Thoracic aorta (tissue), 2 donors: ENCODE measurements around the gene CALHM6. TPM values are rescaled to one million over a fixed set of nuclear protein-coding genes. Genes with fewer than 3 reads are reported as not detected.

Source experiments
- ATAC-seq: fragments of 150-250 bp; one replicate; pipeline ENCODE4 v1.8.0; 2017; ENCODE audit warnings: low read depth; ENCODE audit not compliant: insufficient number of reproducible peaks, low FRiP score
- DNase-seq: peaks from one replicate; pipeline ENCODE4 v3.0.0-alpha.2; 2020; ENCODE audit warnings: low spot score
- H3K27ac ChIP-seq, 2 donors: fragments of 200-600 bp; sonication (generic); 1 replicate in 1 of 2; 2 replicates in 1 of 2; pipeline ENCODE4 v1.5.1; 2016; ENCODE audit warnings: mild to moderate bottlenecking in 2 of 2, moderate library complexity in 2 of 2
- H3K27me3 ChIP-seq: fragments of 200-600 bp; sonication (generic); replicated peaks from 2 replicates; pipeline ENCODE4 v1.6.0; 2016; ENCODE audit warnings: mild to moderate bottlenecking; ENCODE audit not compliant: insufficient read depth
- H3K36me3 ChIP-seq: fragments of 200-600 bp; sonication (generic); one replicate; pipeline ENCODE4 v1.5.1; 2016
- H3K4me1 ChIP-seq, 2 donors: fragments of 200-600 bp; sonication (generic); 1 replicate in 1 of 2; 2 replicates in 1 of 2; pipeline versions ENCODE4 v1.5.1 to v1.6.0; 2016; ENCODE audit warnings: low read depth in 2 of 2, mild to moderate bottlenecking in 1 of 2; ENCODE audit not compliant: control insufficient read depth in 1 of 2
- H3K4me3 ChIP-seq: fragments of 200-600 bp; sonication (generic); 2 replicates; pipeline ENCODE4 v1.5.1; 2016; ENCODE audit warnings: mild to moderate bottlenecking
- H3K9me3 ChIP-seq: fragments of 200-600 bp; sonication (generic); 2 replicates; pipeline ENCODE4 v1.5.1; 2016
- total RNA-seq, 2 donors: library from RNA; depleted of rRNA; stranded (reverse); fragments of >200 nt; gene quantifications; one replicate each; pipeline versions ENCODE4 v1.1.0 to v1.2.3, GENCODE V29; 2016
- TF ChIP-seq, protein P1 (sequence below): fragments of 200-600 bp; sonication (generic); IDR thresholded peaks from one replicate; pipeline ENCODE4 v1.5.1; 2019; ENCODE audit warnings: antibody characterized with exemption

CALHM6 gene
- total RNA-seq, 2 donors from 2014 or later: 3.9 to 15.0 TPM

DNA sequence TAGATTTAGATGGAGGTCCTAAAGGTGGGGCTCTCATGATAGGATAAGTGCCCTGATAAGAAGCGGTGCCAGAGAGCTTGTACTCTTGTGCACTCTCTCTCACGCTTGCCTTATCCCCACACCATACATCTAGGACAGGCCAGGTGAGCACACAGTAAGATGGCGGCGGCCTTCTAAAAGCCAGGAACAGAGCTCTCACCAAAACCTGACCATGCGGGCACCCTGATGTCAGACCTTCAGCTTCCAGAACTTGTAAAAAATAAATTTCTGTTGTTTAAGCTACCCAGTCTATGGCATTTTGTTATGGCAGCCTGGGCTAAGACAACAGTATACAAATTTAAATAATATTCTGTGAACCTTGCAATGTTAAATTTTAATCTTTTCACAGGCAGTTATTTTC, 40.8 kb upstream of the CALHM6 start:
- no peak for DNase-seq
- TF ChIP-seq, protein P1, sequence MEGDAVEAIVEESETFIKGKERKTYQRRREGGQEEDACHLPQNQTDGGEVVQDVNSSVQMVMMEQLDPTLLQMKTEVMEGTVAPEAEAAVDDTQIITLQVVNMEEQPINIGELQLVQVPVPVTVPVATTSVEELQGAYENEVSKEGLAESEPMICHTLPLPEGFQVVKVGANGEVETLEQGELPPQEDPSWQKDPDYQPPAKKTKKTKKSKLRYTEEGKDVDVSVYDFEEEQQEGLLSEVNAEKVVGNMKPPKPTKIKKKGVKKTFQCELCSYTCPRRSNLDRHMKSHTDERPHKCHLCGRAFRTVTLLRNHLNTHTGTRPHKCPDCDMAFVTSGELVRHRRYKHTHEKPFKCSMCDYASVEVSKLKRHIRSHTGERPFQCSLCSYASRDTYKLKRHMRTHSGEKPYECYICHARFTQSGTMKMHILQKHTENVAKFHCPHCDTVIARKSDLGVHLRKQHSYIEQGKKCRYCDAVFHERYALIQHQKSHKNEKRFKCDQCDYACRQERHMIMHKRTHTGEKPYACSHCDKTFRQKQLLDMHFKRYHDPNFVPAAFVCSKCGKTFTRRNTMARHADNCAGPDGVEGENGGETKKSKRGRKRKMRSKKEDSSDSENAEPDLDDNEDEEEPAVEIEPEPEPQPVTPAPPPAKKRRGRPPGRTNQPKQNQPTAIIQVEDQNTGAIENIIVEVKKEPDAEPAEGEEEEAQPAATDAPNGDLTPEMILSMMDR: no peak
- no peak for ATAC-seq
- H3K27me3 ChIP-seq: no peaks in the 10 kb centered on the region
- H3K9me3 ChIP-seq: no peaks in the 10 kb centered on the region
- no peak overlapping the region for H3K27ac ChIP-seq
- peaks cover 4 to 17% of the 10 kb centered on the region in 2 donors for H3K4me1 ChIP-seq
- no peak overlapping the region for H3K4me3 ChIP-seq
- H3K36me3 ChIP-seq: no peaks in the 10 kb centered on the region

DNA sequence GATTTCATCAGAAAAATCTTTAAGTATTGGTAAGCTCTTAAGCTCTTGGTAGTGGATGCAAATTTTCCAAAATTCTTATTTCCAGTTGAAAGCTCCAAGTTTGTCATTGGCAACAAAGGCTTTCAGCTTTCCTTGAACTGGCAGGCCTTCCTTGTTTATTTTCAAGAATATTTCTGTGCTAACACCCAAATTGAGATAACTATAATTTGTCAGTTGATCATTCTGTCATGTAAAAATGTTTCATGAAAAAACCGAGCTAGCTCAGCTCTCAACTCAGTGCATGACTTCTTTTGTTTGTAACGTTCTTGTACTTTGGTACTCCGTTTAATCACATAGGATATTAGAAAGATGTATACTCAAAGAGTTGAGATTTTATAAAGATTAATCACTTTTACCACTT, 38.9 kb upstream of the CALHM6 start:
- peaks cover 4 to 17% of the 10 kb centered on the region in 2 donors for H3K4me1 ChIP-seq
- TF ChIP-seq, protein P1: no peak
- H3K27ac ChIP-seq: no peak overlapping the region
- ATAC-seq (no peak), DNase-seq (no peak)
- no peak overlapping the region for H3K4me3 ChIP-seq
- H3K36me3 ChIP-seq: peaks cover 1% of the 10 kb centered on the region
- H3K9me3 ChIP-seq: no peaks in the 10 kb centered on the region
- H3K27me3 ChIP-seq: no peaks in the 10 kb centered on the region

DNA sequence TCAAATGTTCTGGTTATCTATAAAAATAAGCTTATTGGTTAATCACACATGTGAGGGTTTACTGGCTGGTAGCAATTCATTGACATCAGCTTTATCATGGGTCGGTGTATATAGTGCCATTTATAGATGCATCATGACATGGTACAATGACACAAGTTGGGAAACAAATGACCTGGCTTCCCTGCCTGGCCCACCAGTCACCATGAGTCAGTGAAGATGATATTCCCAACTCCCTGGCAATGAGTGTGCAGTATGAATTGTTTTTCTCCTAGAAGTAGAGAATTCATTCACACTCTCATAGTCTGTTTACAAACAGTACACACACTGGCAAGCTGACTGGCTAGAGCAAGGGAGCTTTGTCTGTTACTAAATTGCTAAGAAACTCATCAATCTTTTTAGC, 37.2 kb upstream of the CALHM6 start:
- ATAC-seq: no peak

DNA sequence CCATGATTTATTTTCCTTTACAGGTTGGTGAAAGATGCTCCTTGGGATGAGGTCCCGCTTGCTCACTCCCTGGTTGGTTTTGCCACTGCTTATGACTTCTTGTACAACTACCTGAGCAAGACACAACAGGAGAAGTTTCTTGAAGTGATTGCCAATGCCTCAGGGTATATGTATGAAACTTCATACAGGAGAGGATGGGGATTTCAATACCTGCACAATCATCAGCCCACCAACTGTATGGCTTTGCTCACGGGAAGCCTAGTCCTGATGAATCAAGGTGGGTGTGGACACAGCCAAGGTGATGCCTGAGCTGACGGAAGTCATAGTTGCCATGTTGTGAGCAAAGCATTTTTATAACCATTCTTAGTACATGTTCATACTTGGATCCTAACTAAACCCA, 34.6 kb upstream of the CALHM6 start:
- H3K36me3 ChIP-seq: peaks cover 9% of the 10 kb centered on the region
- TF ChIP-seq, protein P1: no peak
- ATAC-seq: no peak
- no peak for DNase-seq
- H3K27me3 ChIP-seq: no peaks in the 10 kb centered on the region
- H3K27ac ChIP-seq: no peak overlapping the region
- no peaks in the 10 kb centered on the region for H3K9me3 ChIP-seq
- no peak overlapping the region for H3K4me3 ChIP-seq
- H3K4me1 ChIP-seq: peaks cover 4 to 15% of the 10 kb centered on the region in 2 donors

More for the DNA sequence above, 37.2 kb upstream of the CALHM6 start:
- no peak overlapping the region for H3K4me3 ChIP-seq
- DNase-seq: no peak
- TF ChIP-seq, protein P1: no peak
- H3K4me1 ChIP-seq: peaks cover 4 to 17% of the 10 kb centered on the region in 2 donors
- no peak overlapping the region for H3K27ac ChIP-seq
- peaks cover 7% of the 10 kb centered on the region for H3K36me3 ChIP-seq
- H3K27me3 ChIP-seq: no peaks in the 10 kb centered on the region
- no peaks in the 10 kb centered on the region for H3K9me3 ChIP-seq

DNA sequence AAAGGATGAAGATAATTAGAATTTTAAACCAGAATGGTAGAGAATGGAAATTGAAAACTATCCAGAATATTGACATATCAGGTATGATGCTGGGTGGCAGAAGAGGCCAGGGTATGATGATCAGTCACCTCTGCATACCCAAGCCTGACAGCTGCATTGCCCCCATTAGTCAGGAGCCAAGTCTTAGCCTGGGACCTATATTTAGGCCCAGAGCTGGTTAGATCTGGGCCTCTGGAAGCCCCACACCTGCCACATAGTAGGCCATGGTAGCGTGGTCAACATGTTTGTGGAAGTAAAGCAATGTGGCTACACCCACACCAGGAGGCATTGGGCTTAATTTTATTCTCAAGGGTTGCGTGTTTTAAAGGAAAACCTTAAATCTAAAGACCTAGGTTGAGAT, 32.1 kb upstream of the CALHM6 start:
- H3K27me3 ChIP-seq: no peaks in the 10 kb centered on the region
- TF ChIP-seq, protein P1: no peak
- no peak for ATAC-seq
- H3K9me3 ChIP-seq: no peaks in the 10 kb centered on the region
- no peak for DNase-seq
- H3K36me3 ChIP-seq: peaks cover 13% of the 10 kb centered on the region
- H3K4me1 ChIP-seq: peaks cover 0 to 3% of the 10 kb centered on the region in 2 donors
- no peak overlapping the region for H3K27ac ChIP-seq
- H3K4me3 ChIP-seq: no peak overlapping the region
